ENCODE results near the gene ITGAL. TPM values are rescaled to one million over a fixed set of nuclear protein-coding genes. Genes with fewer than 3 reads are reported as not detected.

ITGAL gene
- total RNA-seq, 2 experiments from 2014 or later = 40.2 to 140 TPM

DNA sequence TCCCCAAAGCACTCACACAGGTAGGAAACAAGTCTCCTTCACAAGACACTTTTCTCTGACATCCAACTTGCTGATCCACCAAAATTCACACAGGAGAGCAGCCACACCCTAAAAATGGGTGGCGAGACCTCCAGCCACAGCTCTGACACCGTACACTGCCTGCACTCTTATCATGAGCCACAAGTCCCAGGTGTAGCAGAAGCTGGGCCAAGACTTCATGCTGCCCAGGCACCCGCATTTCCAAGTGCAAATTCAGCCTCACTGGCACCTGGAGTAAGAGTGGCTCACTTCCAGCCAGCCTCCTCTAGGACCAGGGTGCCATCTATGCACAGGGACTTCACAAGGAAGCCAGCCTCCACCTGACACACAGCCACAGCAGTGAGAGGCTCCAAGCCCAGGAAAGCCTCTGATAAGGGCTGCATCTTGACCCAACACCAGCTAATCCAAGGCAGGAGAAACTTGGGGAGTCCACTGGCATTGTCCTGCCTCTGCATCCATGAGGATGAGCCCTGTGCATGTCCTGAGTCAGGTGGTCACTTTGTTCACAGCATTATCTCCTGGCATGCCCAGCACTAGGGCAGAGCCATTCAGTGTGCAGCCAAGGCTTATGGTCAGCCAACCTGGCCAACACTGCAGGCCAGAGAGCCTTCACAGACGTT, 56.4 kb downstream of the ITGAL start:
- peaks cover 9% of the 10 kb centered on the region; the same call in 1 of the 2 replicates for H3K79me2 ChIP-seq (ENCODE audit: insufficient read depth, low read depth, low read length)

DNA sequence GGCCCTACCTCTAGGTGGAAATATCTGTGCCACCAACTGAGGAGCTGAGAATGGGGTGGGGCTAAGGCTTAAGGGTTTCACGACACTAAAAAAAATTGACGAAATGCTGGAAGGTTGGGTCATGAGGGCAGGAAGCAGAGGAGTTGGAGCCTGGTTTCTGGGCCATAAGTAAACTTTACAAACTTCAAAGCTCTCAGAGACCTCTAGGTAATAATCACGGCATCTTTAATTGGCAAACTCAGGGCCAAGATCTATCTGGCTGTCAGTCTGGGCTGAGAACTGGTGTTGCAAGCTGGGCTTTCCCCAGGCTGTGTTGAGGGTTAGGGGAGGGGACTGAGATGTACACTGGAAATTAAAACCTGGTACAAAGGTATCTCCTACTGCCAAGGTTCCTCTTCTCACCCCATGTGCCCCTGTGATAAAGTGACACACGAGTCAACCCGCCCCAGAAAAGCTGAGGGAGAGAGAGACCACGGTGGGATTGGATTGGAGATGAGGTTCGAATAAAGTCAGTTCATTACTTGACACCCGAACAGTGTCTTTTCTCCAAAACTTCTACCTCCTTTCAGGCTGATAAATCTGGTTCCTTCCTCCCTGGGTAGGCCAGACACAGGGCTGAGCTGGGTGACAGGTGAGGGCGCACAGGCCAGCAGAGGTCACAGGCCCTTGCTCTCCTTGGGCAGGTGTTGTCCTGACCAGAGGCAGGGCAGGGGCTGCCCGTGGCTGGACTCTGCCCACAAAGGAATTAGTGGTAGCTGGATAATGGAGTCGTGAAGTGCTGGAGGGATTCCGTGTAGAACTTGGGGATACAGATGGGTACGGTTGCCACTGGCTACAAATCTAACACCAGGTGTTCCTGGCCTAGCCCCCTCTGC, 57.9 kb downstream of the ITGAL start:
- BruUV-seq (replicated peaks) = no TSS peak
- Histone ChIP-seq H3K4me1 (ENCODE audit: insufficient read depth, low read length, poor library complexity, severe bottlenecking) (peaks cover 39% of the 10 kb centered on the region), H3K27ac (ENCODE audit: low read depth, low read length, poor library complexity, severe bottlenecking) (no peak overlapping the region), H3K4me2 (ENCODE audit: low read length) (no peak overlapping the region), H3K79me2 (ENCODE audit: insufficient read depth, low read depth, low read length) (peaks cover 14% of the 10 kb centered on the region; the same call in 1 of the 2 replicates), H3K36me3 (ENCODE audit: insufficient read depth, low read length) (peaks cover 21% of the 10 kb centered on the region), H4K20me1 (ENCODE audit: insufficient read depth, low read length) (no peaks in the 10 kb centered on the region), H3K9me3 (ENCODE audit: low read length) (no peaks in the 10 kb centered on the region), H3K4me3 (ENCODE audit: low read depth, low read length, poor library complexity, severe bottlenecking) (no peak overlapping the region), H2AFZ (ENCODE audit: low read length) (no peak overlapping the region), H3K9me2 (ENCODE audit: insufficient read depth, low read length) (no peaks in the 10 kb centered on the region)
- POLR2A ChIA-PET = interaction anchor here (1.2 to 1.7 kb wide), 2 partner anchors 28 to 81 kb away, joined by 3 to 7 read pairs; partner anchors contain the start of gene ZNF764
- CTCF ChIA-PET (ENCODE audit: unreplicated experiment) = interaction anchor here (0.7 kb wide), 1 partner anchor 51 kb away, joined by 4 read pairs; no protein-coding TSS in a partner anchor
- intact Hi-C loops (cut with micrococcal nuclease; ENCODE audit: unreplicated experiment) = no loop called here
- TF ChIP-seq EZH2phosphoT487 (IDR thresholded peaks at IDR 0.05; ENCODE audit: borderline replicate concordance, low read depth, low read length) = no peak
- TF ChIP-seq, protein P1, sequence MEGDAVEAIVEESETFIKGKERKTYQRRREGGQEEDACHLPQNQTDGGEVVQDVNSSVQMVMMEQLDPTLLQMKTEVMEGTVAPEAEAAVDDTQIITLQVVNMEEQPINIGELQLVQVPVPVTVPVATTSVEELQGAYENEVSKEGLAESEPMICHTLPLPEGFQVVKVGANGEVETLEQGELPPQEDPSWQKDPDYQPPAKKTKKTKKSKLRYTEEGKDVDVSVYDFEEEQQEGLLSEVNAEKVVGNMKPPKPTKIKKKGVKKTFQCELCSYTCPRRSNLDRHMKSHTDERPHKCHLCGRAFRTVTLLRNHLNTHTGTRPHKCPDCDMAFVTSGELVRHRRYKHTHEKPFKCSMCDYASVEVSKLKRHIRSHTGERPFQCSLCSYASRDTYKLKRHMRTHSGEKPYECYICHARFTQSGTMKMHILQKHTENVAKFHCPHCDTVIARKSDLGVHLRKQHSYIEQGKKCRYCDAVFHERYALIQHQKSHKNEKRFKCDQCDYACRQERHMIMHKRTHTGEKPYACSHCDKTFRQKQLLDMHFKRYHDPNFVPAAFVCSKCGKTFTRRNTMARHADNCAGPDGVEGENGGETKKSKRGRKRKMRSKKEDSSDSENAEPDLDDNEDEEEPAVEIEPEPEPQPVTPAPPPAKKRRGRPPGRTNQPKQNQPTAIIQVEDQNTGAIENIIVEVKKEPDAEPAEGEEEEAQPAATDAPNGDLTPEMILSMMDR (conservative IDR thresholded peaks at IDR 0.05; ENCODE audit: low read length) = no peak
- no peak for DNase-seq (ENCODE audit: low spot score)

More for the DNA sequence above, 56.4 kb downstream of the ITGAL start:
- Histone ChIP-seq H3K4me3 (ENCODE audit: low read depth, low read length, poor library complexity, severe bottlenecking) (no peak overlapping the region), H3K4me2 (ENCODE audit: low read length) (peak overlapping the region; percentile 87; the same call in 1 of the 2 replicates), H3K36me3 (ENCODE audit: insufficient read depth, low read length) (peaks cover 27% of the 10 kb centered on the region), H3K9me3 (ENCODE audit: low read length) (no peaks in the 10 kb centered on the region), H3K4me1 (ENCODE audit: insufficient read depth, low read length, poor library complexity, severe bottlenecking) (peaks cover 35% of the 10 kb centered on the region), H3K9me2 (ENCODE audit: insufficient read depth, low read length) (no peaks in the 10 kb centered on the region), H2AFZ (ENCODE audit: low read length) (no peak overlapping the region), H4K20me1 (ENCODE audit: insufficient read depth, low read length) (no peaks in the 10 kb centered on the region), H3K27ac (ENCODE audit: low read depth, low read length, poor library complexity, severe bottlenecking) (peak overlapping the region; percentile 86)
- intact Hi-C loops (cut with micrococcal nuclease; ENCODE audit: unreplicated experiment) = loop anchor here (5.0 kb wide), 1 partner anchor 68 kb away; no protein-coding TSS in a partner anchor
- no TSS peak for BruUV-seq (replicated peaks)
- no peak for TF ChIP-seq EZH2phosphoT487 (IDR thresholded peaks at IDR 0.05; ENCODE audit: borderline replicate concordance, low read depth, low read length)
- TF ChIP-seq, protein P1 (conservative IDR thresholded peaks at IDR 0.05; ENCODE audit: low read length) = no peak
- POLR2A ChIA-PET = interaction anchor here (0.5 to 1.7 kb wide), 3 partner anchors 29 to 436 kb away, joined by 3 to 7 read pairs (median 4); partner anchors contain the start of gene ZNF764
- no peak for DNase-seq (ENCODE audit: low spot score)
- CTCF ChIA-PET (ENCODE audit: unreplicated experiment) = no interaction called here

Data from OCI-LY7 (cell line).